Parathyroid adenoma (tissue), 2 donors: ENCODE results near the gene KRTAP5-2.

Experiments used
- H2AFZ ChIP-seq: fragments of 300-600 bp; sonication (generic); one replicate; pipeline ENCODE4 v1.7.0; 2017; ENCODE audit warnings: antibody characterized with exemption, mild to moderate bottlenecking
- H3K27ac ChIP-seq: fragments of 300-600 bp; sonication (generic); one replicate; pipeline ENCODE4 v1.7.0; 2017
- H3K27me3 ChIP-seq: fragments of 300-600 bp; sonication (generic); one replicate; pipeline ENCODE4 v1.7.0; 2017; ENCODE audit warnings: low read length; ENCODE audit not compliant: control insufficient read depth, insufficient read depth
- H3K36me3 ChIP-seq: fragments of 300-600 bp; sonication (generic); one replicate; pipeline ENCODE4 v1.7.0; 2017; ENCODE audit warnings: low read length; ENCODE audit not compliant: control insufficient read depth, insufficient read depth
- H3K4me1 ChIP-seq: fragments of 300-600 bp; sonication (generic); one replicate; pipeline ENCODE4 v1.7.0; 2017; ENCODE audit warnings: control low read depth
- H3K4me2 ChIP-seq: fragments of 300-600 bp; sonication (generic); one replicate; pipeline ENCODE4 v1.7.0; 2017; ENCODE audit warnings: low read length
- H3K4me3 ChIP-seq: fragments of 300-600 bp; sonication (generic); one replicate; pipeline ENCODE4 v1.7.0; 2017; ENCODE audit warnings: low read depth, low read length
- H3K79me2 ChIP-seq: fragments of 300-600 bp; sonication (generic); one replicate; pipeline ENCODE4 v1.7.0; 2017; ENCODE audit warnings: control low read depth
- H3K9ac ChIP-seq: fragments of 300-600 bp; sonication (generic); one replicate; pipeline ENCODE4 v1.7.0; 2017; ENCODE audit warnings: mild to moderate bottlenecking
- H3K9me3 ChIP-seq: fragments of 300-600 bp; sonication (generic); one replicate; pipeline ENCODE4 v1.7.0; 2017; ENCODE audit warnings: low read length; ENCODE audit not compliant: control insufficient read depth
- TF ChIP-seq, protein P1 (sequence below): fragments of 300-600 bp; sonication (generic); IDR thresholded peaks from one replicate; pipeline ENCODE4 v1.7.0; 2017; ENCODE audit warnings: antibody characterized with exemption, mild to moderate bottlenecking
- donor health status: primary hyperparathyroidism.

Gene KRTAP5-2

GRCh38 chr11:1549338-1550330, 48.5 kb downstream of the KRTAP5-2 start:
- Histone ChIP-seq H3K79me2 (no peaks in the 10 kb centered on the region), H3K4me2 (no peak overlapping the region), H3K27ac (peak overlapping the region; percentile 82), H3K4me3 (no peak overlapping the region), H3K9me3 (no peaks in the 10 kb centered on the region), H2AFZ (no peak overlapping the region), H3K27me3 (no peaks in the 10 kb centered on the region), H3K4me1 (no peaks in the 10 kb centered on the region), H3K36me3 (no peaks in the 10 kb centered on the region), H3K9ac (no peak overlapping the region)
- TF ChIP-seq, protein P1, sequence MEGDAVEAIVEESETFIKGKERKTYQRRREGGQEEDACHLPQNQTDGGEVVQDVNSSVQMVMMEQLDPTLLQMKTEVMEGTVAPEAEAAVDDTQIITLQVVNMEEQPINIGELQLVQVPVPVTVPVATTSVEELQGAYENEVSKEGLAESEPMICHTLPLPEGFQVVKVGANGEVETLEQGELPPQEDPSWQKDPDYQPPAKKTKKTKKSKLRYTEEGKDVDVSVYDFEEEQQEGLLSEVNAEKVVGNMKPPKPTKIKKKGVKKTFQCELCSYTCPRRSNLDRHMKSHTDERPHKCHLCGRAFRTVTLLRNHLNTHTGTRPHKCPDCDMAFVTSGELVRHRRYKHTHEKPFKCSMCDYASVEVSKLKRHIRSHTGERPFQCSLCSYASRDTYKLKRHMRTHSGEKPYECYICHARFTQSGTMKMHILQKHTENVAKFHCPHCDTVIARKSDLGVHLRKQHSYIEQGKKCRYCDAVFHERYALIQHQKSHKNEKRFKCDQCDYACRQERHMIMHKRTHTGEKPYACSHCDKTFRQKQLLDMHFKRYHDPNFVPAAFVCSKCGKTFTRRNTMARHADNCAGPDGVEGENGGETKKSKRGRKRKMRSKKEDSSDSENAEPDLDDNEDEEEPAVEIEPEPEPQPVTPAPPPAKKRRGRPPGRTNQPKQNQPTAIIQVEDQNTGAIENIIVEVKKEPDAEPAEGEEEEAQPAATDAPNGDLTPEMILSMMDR: no peak

- H2AFZ ChIP-seq: peak overlapping the region; percentile 64
- H3K79me2 ChIP-seq: no peaks in the 10 kb centered on the region
- TF ChIP-seq, protein P1: no peak
- H3K27ac ChIP-seq: peak overlapping the region; percentile 82
- H3K4me3 ChIP-seq: peak overlapping the region; percentile 22
- H3K4me2 ChIP-seq: peak overlapping the region; percentile 63
- H3K4me1 ChIP-seq: no peaks in the 10 kb centered on the region
- H3K36me3 ChIP-seq: no peaks in the 10 kb centered on the region
- H3K9me3 ChIP-seq: no peaks in the 10 kb centered on the region
- H3K9ac ChIP-seq: no peak overlapping the region
- no peaks in the 10 kb centered on the region for H3K27me3 ChIP-seq
Observed at GRCh38 chr11:1548221-1549070, 49.6 kb downstream of the KRTAP5-2 start.

DNA sequence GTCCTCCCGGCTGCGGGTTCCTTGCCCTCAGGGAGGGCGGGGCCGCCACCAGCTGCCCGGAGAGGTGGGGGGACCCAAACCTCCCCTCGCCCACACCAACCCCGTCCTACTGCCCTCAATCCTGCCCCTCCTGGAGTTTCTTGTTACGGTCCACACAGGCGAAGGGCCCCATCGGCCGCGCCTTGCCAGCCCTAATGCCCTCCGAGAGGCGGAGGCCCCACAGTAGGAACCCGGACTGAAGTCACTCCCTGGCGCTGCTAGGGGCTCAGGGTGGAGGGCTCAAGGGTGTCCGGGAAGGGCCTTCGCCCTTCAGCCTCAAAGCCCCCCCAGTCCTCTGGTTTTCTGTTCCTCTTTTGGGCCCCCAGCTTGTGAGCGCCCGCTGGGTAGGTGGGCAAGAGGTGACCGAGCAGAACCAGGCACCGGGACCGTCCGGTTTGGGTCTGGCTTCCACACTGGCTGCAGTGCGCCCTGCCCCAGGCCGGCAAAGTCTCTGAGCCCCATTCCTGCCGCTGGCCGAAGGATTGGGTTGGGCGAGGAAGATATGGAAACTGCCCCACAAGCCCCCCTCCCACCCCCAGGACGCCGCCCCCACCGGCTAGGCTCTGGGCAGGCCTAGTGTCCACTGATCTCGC, 50.5 kb downstream of the KRTAP5-2 start:
- TF ChIP-seq, protein P1: no peak
- no peaks in the 10 kb centered on the region for H3K36me3 ChIP-seq
- H3K27me3 ChIP-seq: no peaks in the 10 kb centered on the region
- H2AFZ ChIP-seq: peak overlapping the region; percentile 64
- H3K4me1 ChIP-seq: no peaks in the 10 kb centered on the region
- H3K27ac ChIP-seq: peak overlapping the region; percentile 82
- H3K4me3 ChIP-seq: peak overlapping the region; percentile 44
- no peaks in the 10 kb centered on the region for H3K79me2 ChIP-seq
- H3K9ac ChIP-seq: no peak overlapping the region
- no peaks in the 10 kb centered on the region for H3K9me3 ChIP-seq
- peak overlapping the region; percentile 63 for H3K4me2 ChIP-seq
